ENCODE measurements around the gene CDCA4. TPM values are rescaled to one million over a fixed set of nuclear protein-coding genes. Genes with fewer than 3 reads are reported as not detected.
"Not testable (repeated sequence)": the region's sequence is repeated elsewhere in the genome, so short reads cannot be mapped to it uniquely, and the experiment has no call there.

The CDCA4 gene
- total RNA-seq, 2 experiments from 2014 or later = 59.4 to 63.5 TPM

DNA sequence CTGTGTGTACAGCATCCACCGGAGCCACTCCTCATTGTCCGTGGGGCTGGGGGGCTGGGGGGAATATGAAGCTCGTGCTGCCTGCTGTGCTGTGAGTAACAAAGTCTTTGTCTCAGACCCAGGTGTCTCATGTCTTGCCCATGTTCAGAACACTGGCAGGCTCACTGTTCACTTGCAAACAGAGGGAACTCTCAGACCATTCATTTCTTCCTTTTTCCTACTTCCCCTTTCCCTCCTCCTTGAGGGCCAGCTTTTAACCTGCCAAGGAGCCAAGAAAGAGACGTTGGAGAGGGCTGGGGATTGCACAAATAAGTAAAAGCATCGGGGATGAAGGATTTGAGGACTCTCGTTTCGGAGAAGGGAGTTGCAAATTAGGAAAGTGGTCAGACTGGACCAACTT is 22.8 kb upstream of the CDCA4 start:
- TF ChIP-seq, protein P1, sequence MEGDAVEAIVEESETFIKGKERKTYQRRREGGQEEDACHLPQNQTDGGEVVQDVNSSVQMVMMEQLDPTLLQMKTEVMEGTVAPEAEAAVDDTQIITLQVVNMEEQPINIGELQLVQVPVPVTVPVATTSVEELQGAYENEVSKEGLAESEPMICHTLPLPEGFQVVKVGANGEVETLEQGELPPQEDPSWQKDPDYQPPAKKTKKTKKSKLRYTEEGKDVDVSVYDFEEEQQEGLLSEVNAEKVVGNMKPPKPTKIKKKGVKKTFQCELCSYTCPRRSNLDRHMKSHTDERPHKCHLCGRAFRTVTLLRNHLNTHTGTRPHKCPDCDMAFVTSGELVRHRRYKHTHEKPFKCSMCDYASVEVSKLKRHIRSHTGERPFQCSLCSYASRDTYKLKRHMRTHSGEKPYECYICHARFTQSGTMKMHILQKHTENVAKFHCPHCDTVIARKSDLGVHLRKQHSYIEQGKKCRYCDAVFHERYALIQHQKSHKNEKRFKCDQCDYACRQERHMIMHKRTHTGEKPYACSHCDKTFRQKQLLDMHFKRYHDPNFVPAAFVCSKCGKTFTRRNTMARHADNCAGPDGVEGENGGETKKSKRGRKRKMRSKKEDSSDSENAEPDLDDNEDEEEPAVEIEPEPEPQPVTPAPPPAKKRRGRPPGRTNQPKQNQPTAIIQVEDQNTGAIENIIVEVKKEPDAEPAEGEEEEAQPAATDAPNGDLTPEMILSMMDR (IDR thresholded peaks at IDR 0.05) = no peak
- intact Hi-C loops (cut with micrococcal nuclease) = no loop called here
- H3K27me3 Mint-ChIP-seq = peaks cover 9% of the 10 kb centered on the region
- no peak overlapping the region for H3K27ac Mint-ChIP-seq
- ATAC-seq (no peak), DNase-seq (no peak)
- H3K4me3 Mint-ChIP-seq = no peak overlapping the region
- no peaks in the 10 kb centered on the region for H3K36me3 Mint-ChIP-seq (ENCODE audit: low read depth)
- H3K4me1 Mint-ChIP-seq (ENCODE audit: low read depth) = peaks cover 16% of the 10 kb centered on the region
- CTCF ChIA-PET = interaction anchor here (0.5 to 6.3 kb wide), 11 partner anchors 10 to 148 kb away, joined by 3 to 87 read pairs (median 9); partner anchors contain the start of gene CDCA4
- POLR2A ChIA-PET = interaction anchor here (0.7 to 2.3 kb wide), 3 partner anchors 17 to 149 kb away, joined by 3 to 6 read pairs (median 5); no protein-coding TSS in a partner anchor
- no peaks in the 10 kb centered on the region for H3K9me3 Mint-ChIP-seq

DNA sequence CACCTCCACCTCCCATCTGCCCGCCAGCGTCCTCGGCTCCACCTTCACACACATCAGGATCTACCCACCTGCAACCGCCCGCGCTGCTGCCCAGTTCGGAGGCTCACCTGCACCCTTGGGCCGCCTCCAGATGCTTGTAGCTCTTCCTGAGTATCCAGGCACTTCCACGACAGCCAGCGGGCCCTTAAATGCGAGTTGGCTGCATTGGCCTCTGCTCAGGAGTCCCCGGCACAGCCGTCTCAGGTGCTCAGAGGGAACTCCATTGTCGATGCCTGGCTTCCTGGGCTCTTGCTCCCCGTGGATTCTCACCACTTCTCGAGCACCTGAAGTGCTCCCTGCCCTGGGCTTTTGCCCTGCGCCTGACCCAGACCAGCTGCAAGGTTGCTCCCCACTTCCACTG is 21.9 kb upstream of the CDCA4 start:
- DNase-seq = no peak
- ATAC-seq = no peak
- intact Hi-C loops (cut with micrococcal nuclease) = no loop called here
- POLR2A ChIA-PET = interaction anchor here (0.9 to 2.3 kb wide), 3 partner anchors 17 to 23 kb away, joined by 3 to 6 read pairs (median 5); no protein-coding TSS in a partner anchor
- TF ChIP-seq, protein P1 (IDR thresholded peaks at IDR 0.05) = no peak
- Mint-ChIP-seq H3K9me3 (no peaks in the 10 kb centered on the region), H3K36me3 (ENCODE audit: low read depth) (no peaks in the 10 kb centered on the region), H3K4me3 (no peak overlapping the region), H3K27me3 (peaks cover 9% of the 10 kb centered on the region), H3K27ac (no peak overlapping the region), H3K4me1 (ENCODE audit: low read depth) (peaks cover 14% of the 10 kb centered on the region)
- CTCF ChIA-PET = interaction anchor here (1.4 to 6.3 kb wide), 6 partner anchors 14 to 126 kb away, joined by 3 to 87 read pairs (median 5); partner anchors contain the start of gene CDCA4

DNA sequence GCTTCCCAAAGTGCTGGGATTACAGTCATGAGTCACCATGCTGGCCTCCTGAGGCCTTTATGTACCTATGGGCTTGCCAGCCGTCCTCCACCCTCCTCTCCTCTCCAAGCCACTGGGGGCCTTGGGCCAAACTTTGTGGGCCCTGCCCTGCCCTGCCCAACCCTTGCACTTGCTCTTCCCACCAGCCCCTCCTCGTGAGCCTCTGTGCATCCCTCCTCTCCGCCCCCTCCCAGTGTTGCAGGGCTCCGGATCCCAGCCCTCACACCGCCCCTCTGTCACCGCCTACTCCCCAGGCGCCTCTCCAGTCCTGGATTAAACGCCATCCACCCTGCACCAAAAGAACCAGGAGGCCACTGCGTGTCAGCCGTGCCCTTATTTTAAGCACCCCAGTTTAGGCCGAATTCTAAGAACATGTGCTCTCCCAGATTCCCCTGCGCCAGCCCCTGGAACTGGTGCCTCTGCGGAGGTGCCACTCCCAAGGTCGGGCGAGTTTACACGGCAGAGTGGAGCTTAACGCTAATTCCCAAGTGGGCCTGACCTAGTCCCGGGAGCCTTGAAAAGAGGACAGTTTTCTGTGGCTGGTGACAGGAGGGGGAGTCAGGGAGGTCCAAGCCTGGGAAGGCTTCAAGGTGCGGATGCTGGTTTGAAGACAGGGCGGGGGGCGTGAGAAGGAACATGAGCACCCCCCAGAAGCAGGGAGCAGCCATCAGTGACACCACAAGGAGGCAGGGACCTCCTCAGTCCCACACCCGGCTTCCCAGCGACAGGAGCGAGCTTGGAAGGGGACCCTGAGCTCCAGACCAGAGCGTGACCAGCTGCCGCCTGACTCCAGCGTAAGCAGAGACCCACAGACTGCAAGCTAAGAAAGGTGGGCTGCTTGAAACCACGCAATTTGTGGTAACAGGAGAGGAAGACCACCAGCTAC is 21.2 kb upstream of the CDCA4 start:
- Mint-ChIP-seq H3K27ac (no peak overlapping the region), H3K27me3 (peaks cover 9% of the 10 kb centered on the region), H3K4me1 (ENCODE audit: low read depth) (peaks cover 14% of the 10 kb centered on the region), H3K4me3 (no peak overlapping the region), H3K36me3 (ENCODE audit: low read depth) (no peaks in the 10 kb centered on the region), H3K9me3 (no peaks in the 10 kb centered on the region)
- TF ChIP-seq, protein P1 (IDR thresholded peaks at IDR 0.05) = no peak
- ATAC-seq = no peak
- ChIA-PET CTCF (interaction anchor here (1.4 to 6.3 kb wide), 5 partner anchors 14 to 125 kb away, joined by 3 to 87 read pairs (median 4); partner anchors contain the start of gene CDCA4), POLR2A (interaction anchor here (0.9 to 2.3 kb wide), 2 partner anchors 20 to 23 kb away, joined by 3 to 6 read pairs; no protein-coding TSS in a partner anchor)
- intact Hi-C loops (cut with micrococcal nuclease) = no loop called here
- DNase-seq = no peak

- Mint-ChIP-seq H3K27me3 (peaks cover 5% of the 10 kb centered on the region), H3K36me3 (ENCODE audit: low read depth) (no peaks in the 10 kb centered on the region), H3K9me3 (no peaks in the 10 kb centered on the region), H3K27ac (no peak overlapping the region), H3K4me1 (ENCODE audit: low read depth) (peaks cover 3% of the 10 kb centered on the region), H3K4me3 (no peak overlapping the region)
- CTCF ChIA-PET = interaction anchor here (1.3 kb wide), 1 partner anchor 12 kb away, joined by 3 read pairs; no protein-coding TSS in a partner anchor
- no peak for DNase-seq
- TF ChIP-seq, protein P1 (IDR thresholded peaks at IDR 0.05) = no peak
- POLR2A ChIA-PET = interaction anchor here (0.6 kb wide), 1 partner anchor 140 kb away, joined by 3 read pairs; no protein-coding TSS in a partner anchor
- ATAC-seq = no peak
- intact Hi-C loops (cut with micrococcal nuclease) = no loop called here
Observed at GRCh38 chr14:105039458-105040205, 18.7 kb upstream of the CDCA4 start.

DNA sequence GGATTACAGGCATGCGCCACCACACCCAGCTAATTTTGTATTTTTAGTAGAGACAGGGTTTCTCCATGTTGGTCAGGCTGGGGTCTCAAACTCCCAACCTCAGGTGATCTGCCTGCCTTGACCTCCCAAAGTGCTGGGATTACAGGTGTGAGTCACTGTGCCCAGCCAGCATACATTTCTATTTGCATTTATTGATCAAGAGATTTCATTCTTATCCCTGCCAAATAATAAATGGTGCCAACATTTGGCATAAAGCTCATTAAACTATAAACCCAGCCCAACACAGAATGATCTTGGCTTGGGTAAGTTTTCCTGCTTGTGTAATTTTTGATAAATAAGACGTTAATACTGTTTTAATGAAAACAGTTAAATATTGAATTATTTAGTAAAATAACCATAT is 14.7 kb upstream of the CDCA4 start:
- intact Hi-C loops (cut with micrococcal nuclease); H3K36me3 Mint-ChIP-seq (ENCODE audit: low read depth); H3K27me3 Mint-ChIP-seq; DNase-seq; H3K27ac Mint-ChIP-seq; ATAC-seq; H3K4me3 Mint-ChIP-seq; H3K9me3 Mint-ChIP-seq: not testable (repeated sequence)
- ChIA-PET POLR2A (interaction anchor here (1.5 to 3.0 kb wide), 2 partner anchors 10 to 16 kb away, joined by 4 to 12 read pairs; partner anchors contain the start of gene CDCA4), CTCF (interaction anchor here (1.3 to 8.0 kb wide), 2 partner anchors 9 to 60 kb away, joined by 5 to 58 read pairs; no protein-coding TSS in a partner anchor)
- peaks cover 12% of the 10 kb centered on the region for H3K4me1 Mint-ChIP-seq (ENCODE audit: low read depth)
